ENCODE results near the gene CLN3. TPM values are rescaled to one million over a fixed set of nuclear protein-coding genes. Genes with fewer than 3 reads are reported as not detected.
"Not testable (repeated sequence)": the region's sequence is repeated elsewhere in the genome, so short reads cannot be mapped to it uniquely, and the experiment has no call there.

CLN3 gene
- total RNA-seq, 1 experiment from 2014 or later = 41.0 TPM

GRCh38 chr16:28435340-28435739, 56.5 kb downstream of the CLN3 start:
- H3K27ac Mint-ChIP-seq (ENCODE audit: unreplicated experiment); CTCF ChIA-PET; H3K9me3 ChIP-seq; BruUV-seq (replicated peaks); H3K4me1 Mint-ChIP-seq (ENCODE audit: low read depth, unreplicated experiment); H3K36me3 ChIP-seq (ENCODE audit: control insufficient read depth, insufficient read depth, low read length); H3K4me1 ChIP-seq; DNase-seq; H3K4me3 Mint-ChIP-seq (ENCODE audit: unreplicated experiment); H3K27me3 Mint-ChIP-seq (ENCODE audit: insufficient read depth, unreplicated experiment); H3K27me3 ChIP-seq (replicated peaks; ENCODE audit: control insufficient read depth, insufficient read depth, low read length); H3K36me3 Mint-ChIP-seq (ENCODE audit: insufficient read depth, unreplicated experiment); H3K9me3 Mint-ChIP-seq (ENCODE audit: unreplicated experiment); intact Hi-C loops (cut with micrococcal nuclease; ENCODE audit: unreplicated experiment); H3K4me3 ChIP-seq (ENCODE audit: low read depth, low read length); POLR2A ChIA-PET: not testable (repeated sequence)

Other genes starting within 250 kb of the CLN3 start
- gene SBK1, start 199.5 kb downstream of the CLN3 start, total RNA-seq (2022) = 5.5 and 6.7 TPM in 2 replicates
- 1.4 and 1.9 TPM in 2 replicates for gene NPIPB6, start 128.6 kb downstream of the CLN3 start, total RNA-seq (2022)
- 20.4 and 44.6 TPM in 2 replicates for gene EIF3CL, start 88.2 kb downstream of the CLN3 start, total RNA-seq (2022)
- gene NPIPB7, start 19.7 kb downstream of the CLN3 start, total RNA-seq (2022) = not detected in 2 replicates
- gene APOBR, start 2.6 kb upstream of the CLN3 start, total RNA-seq (2022) = 0.61 and 0.63 TPM in 2 replicates
- 0.53 and 0.66 TPM in 2 replicates for gene IL27, start 14.8 kb upstream of the CLN3 start, total RNA-seq (2022)
- 8.8 and 16.6 TPM in 2 replicates for gene NUPR1, start 46.9 kb upstream of the CLN3 start, total RNA-seq (2022)
- 29.8 and 31.1 TPM in 2 replicates for gene SGF29, start 61.8 kb upstream of the CLN3 start, total RNA-seq (2022)
- 0.43 TPM in 1 of 2 replicates, not detected in the other for gene SULT1A2, start 105.0 kb upstream of the CLN3 start, total RNA-seq (2022)
- 8.9 and 9.1 TPM in 2 replicates for gene SULT1A1, start 118.0 kb upstream of the CLN3 start, total RNA-seq (2022)
- gene NPIPB8, start 146.0 kb upstream of the CLN3 start, total RNA-seq (2022) = 0.48 TPM in 1 of 2 replicates, not detected in the other
- gene EIF3C, start 219.4 kb upstream of the CLN3 start, total RNA-seq (2022) = 777 and 841 TPM in 2 replicates